ENCODE results near the gene THTPA. TPM values are rescaled to one million over a fixed set of nuclear protein-coding genes. Genes with fewer than 3 reads are reported as not detected.

Gene THTPA
- total and polyA plus RNA-seq, 2 donors (not counting 1 experiment from before 2014, with no cell fraction given) = 7.8 to 24.1 TPM

DNA sequence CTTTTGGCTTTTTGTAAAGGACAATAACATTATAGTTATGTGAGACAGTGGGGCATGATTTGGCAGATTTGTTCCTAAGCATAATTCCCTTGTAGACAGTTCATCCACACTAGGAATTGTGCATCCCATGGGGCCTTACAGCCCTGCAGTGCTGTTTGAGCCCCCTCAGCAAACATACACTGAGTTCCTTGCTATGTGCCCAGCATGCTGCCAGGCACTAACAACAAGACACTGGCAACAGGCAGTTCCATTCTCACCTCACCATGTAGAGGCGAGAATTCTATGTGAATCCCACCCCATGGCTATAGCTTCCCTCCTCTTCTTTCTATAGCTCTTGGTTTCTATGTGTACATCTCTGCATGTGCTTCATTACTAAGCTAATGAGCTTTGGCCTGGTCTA, 1.9 kb downstream of the THTPA start:
- H3K36me3 ChIP-seq (ENCODE audit: control insufficient read depth, insufficient read depth, low read length) = no peaks in the 10 kb centered on the region
- DNase-seq (ENCODE audit: low read depth in 2 of 2) = no peak
- H3K9me3 ChIP-seq (ENCODE audit: control insufficient read depth, insufficient read depth, low read depth, low read length) = no peaks in the 10 kb centered on the region
- TF ChIP-seq, protein P1, sequence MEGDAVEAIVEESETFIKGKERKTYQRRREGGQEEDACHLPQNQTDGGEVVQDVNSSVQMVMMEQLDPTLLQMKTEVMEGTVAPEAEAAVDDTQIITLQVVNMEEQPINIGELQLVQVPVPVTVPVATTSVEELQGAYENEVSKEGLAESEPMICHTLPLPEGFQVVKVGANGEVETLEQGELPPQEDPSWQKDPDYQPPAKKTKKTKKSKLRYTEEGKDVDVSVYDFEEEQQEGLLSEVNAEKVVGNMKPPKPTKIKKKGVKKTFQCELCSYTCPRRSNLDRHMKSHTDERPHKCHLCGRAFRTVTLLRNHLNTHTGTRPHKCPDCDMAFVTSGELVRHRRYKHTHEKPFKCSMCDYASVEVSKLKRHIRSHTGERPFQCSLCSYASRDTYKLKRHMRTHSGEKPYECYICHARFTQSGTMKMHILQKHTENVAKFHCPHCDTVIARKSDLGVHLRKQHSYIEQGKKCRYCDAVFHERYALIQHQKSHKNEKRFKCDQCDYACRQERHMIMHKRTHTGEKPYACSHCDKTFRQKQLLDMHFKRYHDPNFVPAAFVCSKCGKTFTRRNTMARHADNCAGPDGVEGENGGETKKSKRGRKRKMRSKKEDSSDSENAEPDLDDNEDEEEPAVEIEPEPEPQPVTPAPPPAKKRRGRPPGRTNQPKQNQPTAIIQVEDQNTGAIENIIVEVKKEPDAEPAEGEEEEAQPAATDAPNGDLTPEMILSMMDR (conservative IDR thresholded peaks at IDR 0.05 in 1 of 2, IDR thresholded peaks at IDR 0.05 in 1 of 2; ENCODE audit: low read depth in 1 of 2, low read length in 2 of 2) = no peak
- TF ChIP-seq EZH2 (IDR thresholded peaks at IDR 0.05; ENCODE audit: low read length, missing control alignments) = no peak
- H4K20me1 ChIP-seq (ENCODE audit: control insufficient read depth, extremely low read depth, insufficient read depth, low read length) = no peaks in the 10 kb centered on the region
- H3K4me2 ChIP-seq (ENCODE audit: extremely low read depth, insufficient read depth, low read length) = no peak overlapping the region
- no peak overlapping the region for H3K9ac ChIP-seq (ENCODE audit: insufficient read depth, low read length)
- peaks cover 7% of the 10 kb centered on the region for H3K79me2 ChIP-seq (ENCODE audit: control insufficient read depth, insufficient read depth, low read length)
- H3K27me3 ChIP-seq (ENCODE audit: control insufficient read depth, insufficient read depth, low read length) = no peaks in the 10 kb centered on the region
- no peak overlapping the region for H3K27ac ChIP-seq (ENCODE audit: insufficient read depth, low read length)
- H3K4me1 ChIP-seq (ENCODE audit: control insufficient read depth, extremely low read depth, insufficient read depth, low read length) = peaks cover 4% of the 10 kb centered on the region
- no peak overlapping the region for H3K4me3 ChIP-seq (replicated peaks in 1 of 4; ENCODE audit: control extremely low read depth in 1 of 4, insufficient read depth in 1 of 4, low read depth in 3 of 4, low read length in 4 of 4)
- no peak overlapping the region for H2AFZ ChIP-seq (ENCODE audit: low read length)

GRCh38 chr14:23558346-23559009, 2.4 kb downstream of the THTPA start:
- no peaks in the 10 kb centered on the region for H3K36me3 ChIP-seq (ENCODE audit: control insufficient read depth, insufficient read depth, low read length)
- TF ChIP-seq, protein P1 (conservative IDR thresholded peaks at IDR 0.05 in 1 of 2, IDR thresholded peaks at IDR 0.05 in 1 of 2; ENCODE audit: low read depth in 1 of 2, low read length in 2 of 2) = no peak
- TF ChIP-seq EZH2 (IDR thresholded peaks at IDR 0.05; ENCODE audit: low read length, missing control alignments) = no peak
- no peak overlapping the region for H3K4me3 ChIP-seq (replicated peaks in 1 of 4; ENCODE audit: control extremely low read depth in 1 of 4, insufficient read depth in 1 of 4, low read depth in 3 of 4, low read length in 4 of 4)
- H3K4me1 ChIP-seq (ENCODE audit: control insufficient read depth, extremely low read depth, insufficient read depth, low read length) = peaks cover 4% of the 10 kb centered on the region
- H3K9ac ChIP-seq (ENCODE audit: insufficient read depth, low read length) = no peak overlapping the region
- no peak overlapping the region for H3K4me2 ChIP-seq (ENCODE audit: extremely low read depth, insufficient read depth, low read length)
- no peak overlapping the region for H2AFZ ChIP-seq (ENCODE audit: low read length)
- no peak for DNase-seq (ENCODE audit: low read depth in 2 of 2)
- no peaks in the 10 kb centered on the region for H4K20me1 ChIP-seq (ENCODE audit: control insufficient read depth, extremely low read depth, insufficient read depth, low read length)
- H3K27me3 ChIP-seq (ENCODE audit: control insufficient read depth, insufficient read depth, low read length) = no peaks in the 10 kb centered on the region
- no peak overlapping the region for H3K27ac ChIP-seq (ENCODE audit: insufficient read depth, low read length)
- H3K9me3 ChIP-seq (ENCODE audit: control insufficient read depth, insufficient read depth, low read depth, low read length) = no peaks in the 10 kb centered on the region
- H3K79me2 ChIP-seq (ENCODE audit: control insufficient read depth, insufficient read depth, low read length) = peaks cover 7% of the 10 kb centered on the region

DNA sequence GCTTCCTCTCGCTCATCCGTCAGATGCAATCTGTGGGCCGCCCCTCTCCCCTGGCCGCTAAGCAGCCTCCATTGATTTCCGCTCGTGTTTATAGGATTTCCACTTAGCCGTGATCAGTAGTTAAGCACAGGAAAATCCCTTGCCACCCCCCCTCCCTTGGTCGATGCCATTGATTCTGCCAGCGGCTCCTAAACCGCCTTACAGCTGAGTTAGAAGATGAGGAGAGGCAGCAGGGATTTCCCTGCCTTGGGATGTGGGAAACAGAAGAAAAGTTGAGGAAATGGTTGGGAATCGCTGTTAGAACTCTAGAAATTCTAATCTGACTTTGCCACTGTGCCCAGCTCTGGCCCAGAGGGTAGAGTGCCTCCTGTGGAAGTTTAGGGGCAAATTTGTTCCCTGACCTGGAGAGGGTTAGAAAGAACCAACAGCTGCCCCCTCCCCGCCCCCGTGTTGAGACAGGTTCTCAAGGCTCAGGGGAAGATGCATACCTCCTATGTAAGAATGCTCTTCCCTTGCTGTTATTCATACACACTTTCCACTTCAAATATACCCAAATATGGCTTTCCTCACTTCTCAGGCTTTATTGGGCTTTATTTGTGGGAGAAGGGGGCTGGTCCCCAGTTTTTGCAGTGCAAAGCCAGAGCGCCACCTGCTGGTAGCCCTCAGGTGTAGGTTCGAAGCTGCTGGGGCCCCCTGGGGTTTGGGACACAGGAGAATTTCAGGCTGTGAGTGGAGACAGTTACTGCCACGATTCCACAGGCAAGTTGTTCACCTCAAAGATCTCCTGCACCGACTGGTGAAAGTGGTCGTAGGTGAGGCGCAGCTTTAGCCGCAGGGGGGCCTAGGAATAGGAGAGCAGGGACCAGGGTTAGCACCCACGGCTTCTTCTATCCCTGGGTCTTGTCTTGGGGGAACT, 3.2 kb downstream of the THTPA start:
- peak; percentile 40 to 59 for DNase-seq (ENCODE audit: low read depth in 2 of 2)
- peaks cover 4% of the 10 kb centered on the region for H3K4me1 ChIP-seq (ENCODE audit: control insufficient read depth, extremely low read depth, insufficient read depth, low read length)
- no peaks in the 10 kb centered on the region for H3K36me3 ChIP-seq (ENCODE audit: control insufficient read depth, insufficient read depth, low read length)
- no peaks in the 10 kb centered on the region for H3K27me3 ChIP-seq (ENCODE audit: control insufficient read depth, insufficient read depth, low read length)
- H2AFZ ChIP-seq (ENCODE audit: low read length) = no peak overlapping the region
- TF ChIP-seq EZH2 (IDR thresholded peaks at IDR 0.05; ENCODE audit: low read length, missing control alignments) = no peak
- TF ChIP-seq, protein P1 (conservative IDR thresholded peaks at IDR 0.05 in 1 of 2, IDR thresholded peaks at IDR 0.05 in 1 of 2; ENCODE audit: low read depth in 1 of 2, low read length in 2 of 2) = peak; percentile 88 to 93
- no peak overlapping the region for H3K4me3 ChIP-seq (replicated peaks in 1 of 4; ENCODE audit: control extremely low read depth in 1 of 4, insufficient read depth in 1 of 4, low read depth in 3 of 4, low read length in 4 of 4)
- no peak overlapping the region for H3K9ac ChIP-seq (ENCODE audit: insufficient read depth, low read length)
- H3K9me3 ChIP-seq (ENCODE audit: control insufficient read depth, insufficient read depth, low read depth, low read length) = no peaks in the 10 kb centered on the region
- no peaks in the 10 kb centered on the region for H4K20me1 ChIP-seq (ENCODE audit: control insufficient read depth, extremely low read depth, insufficient read depth, low read length)
- H3K27ac ChIP-seq (ENCODE audit: insufficient read depth, low read length) = no peak overlapping the region
- H3K79me2 ChIP-seq (ENCODE audit: control insufficient read depth, insufficient read depth, low read length) = peaks cover 7% of the 10 kb centered on the region
- H3K4me2 ChIP-seq (ENCODE audit: extremely low read depth, insufficient read depth, low read length) = no peak overlapping the region

Measured in fibroblast of lung (primary cell).